KMS-11 (cell line): ENCODE data around the gene FOXO1.

Experiments
- H2AFZ ChIP-seq: fragments of 200-600 bp; sonication (generic); 2 replicates; pipeline ENCODE4 v1.6.1; 2016; ENCODE audit warnings: antibody characterized with exemption, mixed run types, low read depth
- H3K27ac ChIP-seq: fragments of 200-600 bp; sonication (generic); 2 replicates; pipeline ENCODE4 v1.6.1; 2016; ENCODE audit warnings: mild to moderate bottlenecking, mixed run types
- H3K27me3 ChIP-seq: fragments of 200-600 bp; sonication (generic); 2 replicates; pipeline ENCODE4 v1.6.1; 2017; ENCODE audit warnings: mild to moderate bottlenecking, low read depth, mixed run types, moderate library complexity; ENCODE audit not compliant: insufficient read depth
- H3K36me3 ChIP-seq: fragments of 200-600 bp; sonication (generic); 2 replicates; pipeline ENCODE4 v1.6.1; 2017; ENCODE audit warnings: mild to moderate bottlenecking, mixed run types; ENCODE audit not compliant: insufficient read depth
- H3K4me1 ChIP-seq: fragments of 200-600 bp; sonication (generic); 2 replicates; pipeline ENCODE4 v1.6.1; 2016; ENCODE audit warnings: mild to moderate bottlenecking, low read depth, mixed run types; ENCODE audit not compliant: poor library complexity, severe bottlenecking
- H3K4me2 ChIP-seq: fragments of 200-600 bp; sonication (generic); 2 replicates; pipeline ENCODE4 v1.7.0; 2016; ENCODE audit warnings: mild to moderate bottlenecking, mixed run types
- H3K4me3 ChIP-seq: fragments of 200-600 bp; sonication (generic); IDR thresholded peaks from 2 replicates; pipeline ENCODE4 v1.6.1; 2017; ENCODE audit warnings: low read depth, low read length, mixed read lengths; ENCODE audit not compliant: insufficient read depth
- H3K79me2 ChIP-seq: fragments of 200-600 bp; sonication (generic); 2 replicates; pipeline ENCODE4 v1.6.1; 2016; ENCODE audit warnings: low read depth, mixed run types; ENCODE audit not compliant: insufficient read depth
- H3K9ac ChIP-seq: fragments of 200-600 bp; sonication (generic); 2 replicates; pipeline ENCODE4 v1.6.1; 2016; ENCODE audit warnings: mild to moderate bottlenecking, mixed run types
- H4K20me1 ChIP-seq: fragments of 200-600 bp; sonication (generic); 2 replicates; pipeline ENCODE4 v1.6.1; 2016; ENCODE audit warnings: mild to moderate bottlenecking, mixed run types; ENCODE audit not compliant: insufficient read depth
- CTCF ChIP-seq: fragments of 200-600 bp; sonication (generic); conservative IDR thresholded peaks from 2 replicates; pipeline ENCODE4 v1.6.1; 2017; ENCODE audit warnings: low read depth, mild to moderate bottlenecking, antibody characterized with exemption, low read length, moderate library complexity, mixed read lengths

The FOXO1 gene

GRCh38 chr13:40595693-40596092 lies 70.7 kb downstream of the FOXO1 start:
- H3K4me2 ChIP-seq, result no peak overlapping the region
- no peaks in the 10 kb centered on the region for H3K36me3 ChIP-seq
- H3K4me3 ChIP-seq, result no peak overlapping the region
- no peaks in the 10 kb centered on the region for H3K27me3 ChIP-seq
- no peak overlapping the region for H3K9ac ChIP-seq
- TF ChIP-seq CTCF, result no peak
- H4K20me1 ChIP-seq, result no peaks in the 10 kb centered on the region
- H3K4me1 ChIP-seq, result peaks cover 14% of the 10 kb centered on the region
- H3K27ac ChIP-seq, result no peak overlapping the region
- H3K79me2 ChIP-seq, result peaks cover 40% of the 10 kb centered on the region; the same call in 1 of the 2 replicates
- H2AFZ ChIP-seq, result no peak overlapping the region

GRCh38 chr13:40592035-40592434 lies 74.4 kb downstream of the FOXO1 start:
- Histone ChIP-seq H3K27me3 (no peaks in the 10 kb centered on the region), H3K36me3 (no peaks in the 10 kb centered on the region), H2AFZ (no peak overlapping the region), H3K4me1 (peaks cover 44% of the 10 kb centered on the region), H3K4me3 (no peak overlapping the region), H3K4me2 (no peak overlapping the region), H3K79me2 (peaks cover 44% of the 10 kb centered on the region; the same call in 1 of the 2 replicates), H4K20me1 (no peaks in the 10 kb centered on the region; the same call in 1 of the 2 replicates), H3K27ac (no peak overlapping the region), H3K9ac (no peak overlapping the region)
- TF ChIP-seq CTCF, result no peak

GRCh38 chr13:40591091-40591490 lies 75.3 kb downstream of the FOXO1 start:
- Histone ChIP-seq H3K4me3 (no peak overlapping the region), H3K36me3 (no peaks in the 10 kb centered on the region), H3K4me2 (peak overlapping the region; percentile 88; the same call in 1 of the 2 replicates), H3K9ac (no peak overlapping the region), H2AFZ (no peak overlapping the region), H3K27me3 (no peaks in the 10 kb centered on the region), H3K27ac (no peak overlapping the region), H3K4me1 (peaks cover 49% of the 10 kb centered on the region), H3K79me2 (peaks cover 49% of the 10 kb centered on the region; the same call in 1 of the 2 replicates), H4K20me1 (no peaks in the 10 kb centered on the region; the same call in 1 of the 2 replicates)
- TF ChIP-seq CTCF, result no peak

- peak overlapping the region; percentile 57 for H3K27ac ChIP-seq
- H2AFZ ChIP-seq, result no peak overlapping the region
- H3K4me3 ChIP-seq, result no peak overlapping the region
- H3K9ac ChIP-seq, result no peak overlapping the region; the same call in 1 of the 2 replicates
- no peak for TF ChIP-seq CTCF
- peaks cover 49% of the 10 kb centered on the region for H3K4me1 ChIP-seq
- H4K20me1 ChIP-seq, result no peaks in the 10 kb centered on the region; the same call in 1 of the 2 replicates
- H3K27me3 ChIP-seq, result no peaks in the 10 kb centered on the region
- peaks cover 48% of the 10 kb centered on the region; the same call in 1 of the 2 replicates for H3K79me2 ChIP-seq
- H3K36me3 ChIP-seq, result no peaks in the 10 kb centered on the region
- peak overlapping the region; percentile 88 for H3K4me2 ChIP-seq
Observed at GRCh38 chr13:40590112-40590862, 76.2 kb downstream of the FOXO1 start.
